Mesenchymal stem cell (in vitro differentiated cells and primary cell): ENCODE results near the gene FBXO3.

ENCODE experiments used
- DNase-seq: peaks from one replicate; pipeline ENCODE4 v3.0.0-alpha.2; 2013
- H2AFZ ChIP-seq: one replicate; pipeline ENCODE4 v1.6.1; 2013; ENCODE audit warnings: low read depth, mild to moderate bottlenecking, control low read depth, inconsistent platforms, low read length, moderate library complexity
- H2AK5ac ChIP-seq: 2 replicates; pipeline ENCODE4 v1.6.1; 2013; ENCODE audit warnings: low read length, moderate library complexity, mild to moderate bottlenecking, inconsistent platforms; ENCODE audit not compliant: severe bottlenecking
- H2BK120ac ChIP-seq: one replicate; pipeline ENCODE4 v1.6.1; 2013; ENCODE audit warnings: low read depth, mild to moderate bottlenecking, inconsistent platforms, low read length, moderate library complexity
- H2BK12ac ChIP-seq, 2 experiments: one replicate each; pipeline ENCODE4 v1.6.1; 2013; ENCODE audit warnings: inconsistent platforms in 2 of 2, low read length in 2 of 2, mild to moderate bottlenecking in 2 of 2, moderate library complexity in 2 of 2, control low read depth in 1 of 2
- H2BK15ac ChIP-seq: one replicate; pipeline ENCODE4 v1.6.1; 2013; ENCODE audit warnings: mild to moderate bottlenecking, low read depth, inconsistent platforms; ENCODE audit not compliant: poor library complexity, severe bottlenecking
- H2BK5ac ChIP-seq: 2 replicates; pipeline ENCODE4 v1.6.1; 2013; ENCODE audit warnings: low read depth, mild to moderate bottlenecking, low read length, control low read depth, inconsistent platforms; ENCODE audit not compliant: poor library complexity, severe bottlenecking
- H3K14ac ChIP-seq, 2 experiments: one replicate each; pipeline ENCODE4 v1.6.1; 2013; ENCODE audit warnings: inconsistent platforms in 2 of 2, low read length in 2 of 2, control low read depth in 1 of 2, mild to moderate bottlenecking in 1 of 2, moderate library complexity in 1 of 2
- H3K18ac ChIP-seq, 2 experiments: one replicate each; pipeline ENCODE4 v1.6.1; 2013; ENCODE audit warnings: inconsistent platforms in 2 of 2, low read length in 2 of 2, control low read depth in 1 of 2, low read depth in 1 of 2, mild to moderate bottlenecking in 1 of 2
- H3K23ac ChIP-seq, 2 experiments: one replicate each; pipeline ENCODE4 v1.6.1; 2013; ENCODE audit warnings: inconsistent platforms in 2 of 2, low read length in 2 of 2, mild to moderate bottlenecking in 2 of 2, moderate library complexity in 2 of 2, control low read depth in 1 of 2
- H3K27ac ChIP-seq: 2 replicates; pipeline ENCODE4 v1.5.1; 2013; ENCODE audit warnings: mild to moderate bottlenecking, moderate library complexity, low read length, control low read depth, inconsistent platforms; ENCODE audit not compliant: poor library complexity, severe bottlenecking
- H3K27me3 ChIP-seq, 2 experiments: 2 replicates each; pipeline versions ENCODE4 v1.6.1 to v1.7.0; 2013; ENCODE audit warnings: low read length in 2 of 2, mild to moderate bottlenecking in 2 of 2, moderate library complexity in 2 of 2, control low read depth in 1 of 2, inconsistent platforms in 1 of 2; ENCODE audit not compliant: control insufficient read depth in 1 of 2, insufficient read depth in 1 of 2
- H3K36me3 ChIP-seq, 2 experiments: 2 replicates each; pipeline versions ENCODE4 v1.6.1 to v1.7.0; 2013; ENCODE audit warnings: low read length in 2 of 2, control low read depth in 1 of 2, inconsistent platforms in 1 of 2, low read depth in 1 of 2, mild to moderate bottlenecking in 1 of 2; ENCODE audit not compliant: insufficient read depth in 2 of 2, control insufficient read depth in 1 of 2
- H3K4ac ChIP-seq, 2 experiments: one replicate each; pipeline ENCODE4 v1.6.1; 2013; ENCODE audit warnings: inconsistent platforms in 2 of 2, low read length in 2 of 2, mild to moderate bottlenecking in 2 of 2, moderate library complexity in 2 of 2, control low read depth in 1 of 2, low read depth in 1 of 2
- H3K4me1 ChIP-seq: 2 replicates; pipeline ENCODE4 v1.6.1; 2013; ENCODE audit warnings: low read depth, low read length, control low read depth; ENCODE audit not compliant: control insufficient read depth, insufficient read depth
- H3K4me2 ChIP-seq: 2 replicates; pipeline ENCODE4 v1.6.1; 2013; ENCODE audit warnings: low read length, mild to moderate bottlenecking, inconsistent platforms; ENCODE audit not compliant: poor library complexity, severe bottlenecking
- H3K4me3 ChIP-seq, 2 experiments: 2 replicates each; pipeline versions ENCODE4 v1.5.1 to v1.7.0; 2013; ENCODE audit warnings: low read length in 2 of 2, mild to moderate bottlenecking in 2 of 2, control low read depth in 1 of 2, low read depth in 1 of 2; ENCODE audit not compliant: insufficient read depth in 1 of 2
- H3K79me1 ChIP-seq: replicated peaks from 2 replicates; pipeline ENCODE4 v1.6.1; 2013; ENCODE audit warnings: mild to moderate bottlenecking, control low read depth, low read length, inconsistent platforms; ENCODE audit not compliant: poor library complexity, severe bottlenecking
- H3K9ac ChIP-seq: 2 replicates; pipeline ENCODE4 v1.7.0; 2013; ENCODE audit warnings: mild to moderate bottlenecking, low read length, moderate library complexity
- H3K9me3 ChIP-seq: 2 replicates; pipeline ENCODE4 v1.7.0; 2013; ENCODE audit warnings: mild to moderate bottlenecking, low read length; ENCODE audit not compliant: control insufficient read depth
- H4K8ac ChIP-seq: one replicate; pipeline ENCODE4 v1.6.1; 2013; ENCODE audit warnings: inconsistent platforms, mild to moderate bottlenecking, low read length, moderate library complexity
- H4K91ac ChIP-seq: one replicate; pipeline ENCODE4 v1.6.1; 2013; ENCODE audit warnings: mild to moderate bottlenecking, low read length, inconsistent platforms
- WGBS: methylation state at CpG from one replicate; pipeline ENCODE4 v1.1.7; 2013; ENCODE audit warnings: mixed read lengths; 5-methylcytosine and 5-hydroxymethylcytosine counted together

The FBXO3 gene

GRCh38 chr11:33741806-33742205 lies 32.5 kb downstream of the FBXO3 start:
- Histone ChIP-seq H4K91ac (no peak overlapping the region), H3K18ac (no peak overlapping the region), H2BK120ac (no peak overlapping the region), H3K14ac (no peak overlapping the region), H3K9ac (no peak overlapping the region), H3K79me1 (no peaks in the 10 kb centered on the region), H2AFZ (no peak overlapping the region), H3K23ac (no peak overlapping the region), H3K4me3 (no peak overlapping the region), H2BK15ac (no peak overlapping the region), H3K4me2 (no peak overlapping the region), H3K9me3 (no peaks in the 10 kb centered on the region), H2BK5ac (no peak overlapping the region), H3K36me3 (peaks cover 6 to 26% of the 10 kb centered on the region in 2 experiments), H2BK12ac (no peak overlapping the region), H3K4ac (no peak overlapping the region), H3K27ac (no peak overlapping the region), H2AK5ac (no peak overlapping the region), H3K4me1 (peaks cover 5% of the 10 kb centered on the region), H3K27me3 (no peaks in the 10 kb centered on the region), H4K8ac (no peak overlapping the region)
- 85% methylated on average over 7 of the region's 7 CpGs for WGBS
- DNase-seq: no peak

GRCh38 chr11:33737362-33737821 lies 36.9 kb downstream of the FBXO3 start:
- no peak overlapping the region for H3K4ac ChIP-seq
- H2BK12ac ChIP-seq: no peak overlapping the region
- peak overlapping the region; percentile 1 for H3K27ac ChIP-seq
- no peak overlapping the region for H3K18ac ChIP-seq
- H2AFZ ChIP-seq: no peak overlapping the region
- 97% methylated on average over 2 of the region's 3 CpGs for WGBS
- peaks cover 0 to 16% of the 10 kb centered on the region in 2 experiments for H3K36me3 ChIP-seq
- no peak overlapping the region for H3K23ac ChIP-seq
- no peak for DNase-seq
- H4K8ac ChIP-seq: peak overlapping the region; percentile 9
- no peak overlapping the region for H2BK15ac ChIP-seq
- H2AK5ac ChIP-seq: no peak overlapping the region
- H3K9me3 ChIP-seq: no peaks in the 10 kb centered on the region
- no peak overlapping the region for H2BK120ac ChIP-seq
- H2BK5ac ChIP-seq: no peak overlapping the region
- H3K14ac ChIP-seq: no peak overlapping the region
- peak overlapping the region; percentile 90 for H3K9ac ChIP-seq
- H3K4me2 ChIP-seq: no peak overlapping the region
- H3K79me1 ChIP-seq: no peaks in the 10 kb centered on the region
- H3K27me3 ChIP-seq: no peaks in the 10 kb centered on the region
- no peak overlapping the region for H4K91ac ChIP-seq
- H3K4me1 ChIP-seq: peaks cover 9% of the 10 kb centered on the region
- peak overlapping the region in 1 of 2 experiments; percentile 93 for H3K4me3 ChIP-seq

DNA sequence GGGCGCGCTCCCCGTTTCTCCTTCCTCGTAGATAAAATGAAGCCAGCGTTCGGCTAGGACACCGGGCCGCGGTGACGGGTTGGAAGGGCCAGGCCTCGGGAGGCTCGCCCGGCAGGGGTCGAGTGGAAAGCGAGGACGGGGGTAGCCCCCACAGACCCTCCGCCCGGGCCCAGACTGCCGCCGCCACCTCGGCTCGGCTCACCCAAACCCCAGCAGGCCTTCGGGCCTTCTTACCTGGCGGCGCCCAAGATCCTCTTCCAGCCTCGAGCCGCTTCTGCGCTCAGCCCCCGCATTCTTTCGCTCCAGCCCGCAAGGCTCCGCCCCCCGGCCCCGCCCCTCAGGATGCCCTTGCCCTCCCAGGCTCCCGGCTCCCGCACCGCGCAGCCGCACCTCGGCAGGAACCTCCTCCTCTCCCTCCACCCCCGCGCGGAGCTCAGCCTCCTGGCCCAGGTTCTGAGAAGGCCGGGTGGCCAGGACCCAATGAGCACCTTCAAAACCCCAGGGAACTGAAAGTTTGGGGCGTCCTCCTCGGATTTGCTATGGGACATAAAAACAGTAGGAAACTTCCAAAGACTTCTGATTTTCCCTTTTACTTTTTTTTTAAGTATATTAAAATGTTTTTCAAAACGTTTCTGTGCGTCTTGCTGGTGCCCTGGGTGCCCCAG lies 38.0 kb downstream of the FBXO3 start, which contains the start of gene CD59:
CD59 (minus strand) TSS at position 276 of the 665 bp plus-strand sequence. CDS start 13,978 bp downstream, outside the sequence.
- peak within 1 kb of the TSS; percentile 89 for H2BK120ac ChIP-seq
- H3K14ac ChIP-seq: peak within 1 kb of the TSS in 1 of 2 experiments; percentile 53
- H3K4me1 ChIP-seq: peaks cover 10% of the 10 kb centered on the region
- peak within 1 kb of the TSS; percentile 77 to 94 for H3K18ac ChIP-seq
- peak within 1 kb of the TSS; percentile 89 to 90 for H2BK12ac ChIP-seq
- H2AFZ ChIP-seq: peak within 1 kb of the TSS; percentile 66
- H2AK5ac ChIP-seq: no peak within 1 kb of the TSS
- H2BK5ac ChIP-seq: peak within 1 kb of the TSS; percentile 33
- no peaks in the 10 kb centered on the region for H3K9me3 ChIP-seq
- H4K8ac ChIP-seq: peak within 1 kb of the TSS; percentile 77
- peak; percentile 91 for DNase-seq
- H3K27me3 ChIP-seq: no peaks in the 10 kb centered on the region
- peak within 1 kb of the TSS; percentile 78 to 93 for H3K4me3 ChIP-seq
- H3K79me1 ChIP-seq: no peaks in the 10 kb centered on the region
- peak within 1 kb of the TSS; percentile 83 for H2BK15ac ChIP-seq
- peak within 1 kb of the TSS; percentile 64 for H3K4me2 ChIP-seq
- peak within 1 kb of the TSS; percentile 90 for H3K9ac ChIP-seq
- H3K36me3 ChIP-seq: peaks cover 0 to 21% of the 10 kb centered on the region in 2 experiments
- H3K4ac ChIP-seq: peak within 1 kb of the TSS; percentile 46 to 65
- peak within 1 kb of the TSS; percentile 78 for H3K27ac ChIP-seq
- no peak within 1 kb of the TSS for H3K23ac ChIP-seq
- H4K91ac ChIP-seq: peak within 1 kb of the TSS; percentile 77
- WGBS: 2% methylated on average over 46 of the region's 48 CpGs

- 2% methylated on average over 50 of the region's 53 CpGs for WGBS
- H3K9ac ChIP-seq: peak overlapping the region; percentile 90
- H3K4me2 ChIP-seq: peak overlapping the region; percentile 64
- H2AK5ac ChIP-seq: peak overlapping the region; percentile 49
- H3K18ac ChIP-seq: peak overlapping the region; percentile 67 to 77
- H2BK5ac ChIP-seq: peak overlapping the region; percentile 33
- peak overlapping the region; percentile 83 for H2BK15ac ChIP-seq
- no peaks in the 10 kb centered on the region for H3K79me1 ChIP-seq
- H3K36me3 ChIP-seq: peaks cover 0 to 26% of the 10 kb centered on the region in 2 experiments
- H3K4me3 ChIP-seq: peak overlapping the region; percentile 78 to 93
- peaks cover 10% of the 10 kb centered on the region for H3K4me1 ChIP-seq
- H4K91ac ChIP-seq: peak overlapping the region; percentile 77
- peak; percentile 67 for DNase-seq
- H2BK12ac ChIP-seq: peak overlapping the region in 1 of 2 experiments; percentile 89
- H4K8ac ChIP-seq: peak overlapping the region; percentile 77
- no peaks in the 10 kb centered on the region for H3K27me3 ChIP-seq
- H2BK120ac ChIP-seq: peak overlapping the region; percentile 89
- H3K27ac ChIP-seq: peak overlapping the region; percentile 78
- H3K23ac ChIP-seq: no peak overlapping the region
- H3K9me3 ChIP-seq: no peaks in the 10 kb centered on the region
- H2AFZ ChIP-seq: peak overlapping the region; percentile 66
- H3K14ac ChIP-seq: peak overlapping the region in 1 of 2 experiments; percentile 53
- peak overlapping the region; percentile 46 to 54 for H3K4ac ChIP-seq
These were observed 38.8 kb downstream of the FBXO3 start for GRCh38 chr11:33735271-33736147.
